ENCODE results near the gene RBM47. TPM values are rescaled to one million over a fixed set of nuclear protein-coding genes. Genes with fewer than 3 reads are reported as not detected.
"Not testable (repeated sequence)": the region's sequence is repeated elsewhere in the genome, so short reads cannot be mapped to it uniquely, and the experiment has no call there.

Gene RBM47
- total RNA-seq, 1 experiment from 2014 or later: 78.0 TPM

DNA sequence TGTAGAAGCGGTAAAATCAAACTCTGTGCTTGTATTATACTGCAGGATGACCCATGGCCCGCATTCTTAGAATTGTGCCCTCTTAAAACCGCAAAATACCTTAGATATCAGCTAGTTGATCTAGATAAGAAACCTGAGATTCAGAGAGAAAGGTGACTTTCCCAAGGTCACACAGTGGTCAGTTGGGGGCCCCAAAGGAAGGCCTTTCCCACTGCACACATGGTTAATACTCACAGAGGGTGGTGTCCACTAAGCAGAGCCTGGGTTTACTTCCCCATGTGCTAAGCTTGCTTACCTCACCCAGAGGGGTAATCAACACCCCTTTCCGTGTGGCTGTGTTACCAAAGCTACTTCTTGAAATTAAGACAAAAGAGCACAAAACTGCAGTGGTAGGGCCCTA lies 66.3 kb downstream of the RBM47 start:
- peak; percentile 62 to 93 for DNase-seq
- no TSS peak for BruUV-seq (replicated peaks)
- intact Hi-C loops (cut with micrococcal nuclease; ENCODE audit: unreplicated experiment): loop anchor here (1.0 to 10.0 kb wide), 3 partner anchors 49 to 155 kb away; partner anchors contain the start of gene RBM47
- Histone ChIP-seq H3K4me3 (peak overlapping the region; percentile 40; the same call in 1 of the 2 replicates), H3K4me1 (replicated peaks; ENCODE audit: insufficient read depth) (peaks cover 90% of the 10 kb centered on the region), H3K4me2 (peak overlapping the region; percentile 76), H3K36me3 (ENCODE audit: low read depth) (peaks cover 16% of the 10 kb centered on the region; the same call in 1 of the 2 replicates), H2AFZ (no peak overlapping the region), H4K20me1 (ENCODE audit: insufficient read depth) (no peaks in the 10 kb centered on the region), H3K9me2 (ENCODE audit: insufficient read depth) (no peaks in the 10 kb centered on the region), H3K79me2 (ENCODE audit: low read depth) (peaks cover 86% of the 10 kb centered on the region), H3K27ac (peak overlapping the region; percentile 98), H3K9me3 (ENCODE audit: insufficient read depth, low read depth) (no peaks in the 10 kb centered on the region; the same call in 1 of the 2 replicates), H3K27me3 (ENCODE audit: insufficient read depth, low read depth) (no peaks in the 10 kb centered on the region), H3F3A (ENCODE audit: insufficient read depth, low read depth) (peaks cover 82% of the 10 kb centered on the region)
- TF ChIP-seq, protein P1, sequence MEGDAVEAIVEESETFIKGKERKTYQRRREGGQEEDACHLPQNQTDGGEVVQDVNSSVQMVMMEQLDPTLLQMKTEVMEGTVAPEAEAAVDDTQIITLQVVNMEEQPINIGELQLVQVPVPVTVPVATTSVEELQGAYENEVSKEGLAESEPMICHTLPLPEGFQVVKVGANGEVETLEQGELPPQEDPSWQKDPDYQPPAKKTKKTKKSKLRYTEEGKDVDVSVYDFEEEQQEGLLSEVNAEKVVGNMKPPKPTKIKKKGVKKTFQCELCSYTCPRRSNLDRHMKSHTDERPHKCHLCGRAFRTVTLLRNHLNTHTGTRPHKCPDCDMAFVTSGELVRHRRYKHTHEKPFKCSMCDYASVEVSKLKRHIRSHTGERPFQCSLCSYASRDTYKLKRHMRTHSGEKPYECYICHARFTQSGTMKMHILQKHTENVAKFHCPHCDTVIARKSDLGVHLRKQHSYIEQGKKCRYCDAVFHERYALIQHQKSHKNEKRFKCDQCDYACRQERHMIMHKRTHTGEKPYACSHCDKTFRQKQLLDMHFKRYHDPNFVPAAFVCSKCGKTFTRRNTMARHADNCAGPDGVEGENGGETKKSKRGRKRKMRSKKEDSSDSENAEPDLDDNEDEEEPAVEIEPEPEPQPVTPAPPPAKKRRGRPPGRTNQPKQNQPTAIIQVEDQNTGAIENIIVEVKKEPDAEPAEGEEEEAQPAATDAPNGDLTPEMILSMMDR (conservative IDR thresholded peaks at IDR 0.05): no peak
- TF ChIP-seq EZH2 (IDR thresholded peaks at IDR 0.05; ENCODE audit: low read depth): no peak
- ChIA-PET POLR2A (ENCODE audit: unreplicated experiment) (interaction anchor here (0.5 to 1.0 kb wide), 3 partner anchors 21 to 256 kb away, joined by 4 to 5 read pairs (median 4); no protein-coding TSS in a partner anchor), CTCF (interaction anchor here (1.0 kb wide), 1 partner anchor 106 kb away, joined by 7 read pairs; no protein-coding TSS in a partner anchor)

DNA sequence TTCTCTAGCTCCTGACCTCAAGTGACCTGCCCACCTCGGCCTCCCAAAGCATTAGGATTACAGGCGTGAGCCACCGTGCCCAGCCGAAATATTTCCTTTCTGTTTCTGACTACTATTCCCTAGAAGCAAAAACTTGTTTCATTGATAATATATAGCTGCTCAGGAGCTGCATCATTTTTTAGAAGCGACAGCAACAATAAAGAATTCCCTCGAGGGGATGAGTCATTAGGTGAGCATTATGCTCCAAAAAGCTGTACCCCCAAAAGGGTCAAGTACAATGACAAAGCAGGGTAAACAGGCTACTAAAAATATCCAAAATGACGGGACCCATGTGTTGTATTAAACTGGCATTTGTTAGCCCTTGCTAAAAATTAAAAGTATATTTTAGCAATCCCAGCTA lies 67.0 kb downstream of the RBM47 start:
- ChIA-PET POLR2A (ENCODE audit: unreplicated experiment) (interaction anchor here (0.7 to 1.0 kb wide), 2 partner anchors 10 to 110 kb away, joined by 3 to 4 read pairs; no protein-coding TSS in a partner anchor), CTCF (interaction anchor here (1.0 kb wide), 1 partner anchor 107 kb away, joined by 7 read pairs; no protein-coding TSS in a partner anchor)
- no peak for TF ChIP-seq EZH2 (IDR thresholded peaks at IDR 0.05; ENCODE audit: low read depth)
- TF ChIP-seq, protein P1 (conservative IDR thresholded peaks at IDR 0.05): no peak
- H3K4me1 ChIP-seq (replicated peaks; ENCODE audit: insufficient read depth): peaks cover 87% of the 10 kb centered on the region
- no peaks in the 10 kb centered on the region; the same call in 1 of the 2 replicates for H3K9me3 ChIP-seq (ENCODE audit: insufficient read depth, low read depth)
- no TSS peak for BruUV-seq (replicated peaks)
- no peaks in the 10 kb centered on the region for H3K9me2 ChIP-seq (ENCODE audit: insufficient read depth)
- peaks cover 86% of the 10 kb centered on the region for H3K79me2 ChIP-seq (ENCODE audit: low read depth)
- H3K36me3 ChIP-seq (ENCODE audit: low read depth): peaks cover 16% of the 10 kb centered on the region; the same call in 1 of the 2 replicates
- peak overlapping the region; percentile 98 for H3K27ac ChIP-seq
- DNase-seq: peak; percentile 32 to 88
- no peaks in the 10 kb centered on the region for H4K20me1 ChIP-seq (ENCODE audit: insufficient read depth)
- intact Hi-C loops (cut with micrococcal nuclease; ENCODE audit: unreplicated experiment): loop anchor here (1.0 to 10.0 kb wide), 3 partner anchors 48 to 156 kb away; partner anchors contain the start of gene RBM47
- peak overlapping the region; percentile 51; the same call in 1 of the 2 replicates for H3K4me3 ChIP-seq
- H3K27me3 ChIP-seq (ENCODE audit: insufficient read depth, low read depth): no peaks in the 10 kb centered on the region
- H3K4me2 ChIP-seq: peak overlapping the region; percentile 76
- peaks cover 88% of the 10 kb centered on the region for H3F3A ChIP-seq (ENCODE audit: insufficient read depth, low read depth)
- H2AFZ ChIP-seq: no peak overlapping the region

DNA sequence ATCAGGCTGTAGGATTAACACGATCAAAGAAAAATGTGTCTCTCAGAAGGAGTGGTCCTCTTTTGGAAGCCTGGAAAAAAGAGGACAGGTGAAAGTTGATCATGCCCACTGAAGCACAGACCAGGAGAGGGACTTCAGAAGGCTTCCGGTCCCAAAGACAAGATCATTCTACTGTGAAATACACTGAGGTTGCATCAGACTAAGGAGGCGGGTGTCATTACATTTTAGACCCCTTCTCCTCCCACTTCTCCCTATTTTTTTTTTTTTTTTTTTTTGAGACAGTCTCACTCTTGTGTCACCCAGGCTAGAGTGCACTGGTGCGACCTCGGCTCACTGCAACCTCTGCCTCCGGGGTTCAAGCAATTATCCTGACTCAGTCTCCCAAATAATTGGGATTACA lies 67.5 kb downstream of the RBM47 start:
- no TSS peak for BruUV-seq (replicated peaks)
- TF ChIP-seq, protein P1 (conservative IDR thresholded peaks at IDR 0.05): no peak
- TF ChIP-seq EZH2 (IDR thresholded peaks at IDR 0.05; ENCODE audit: low read depth): no peak
- intact Hi-C loops (cut with micrococcal nuclease; ENCODE audit: unreplicated experiment): loop anchor here (2.0 to 10.0 kb wide), 2 partner anchors 47 to 157 kb away; no protein-coding TSS in a partner anchor
- peak overlapping the region; percentile 98 for H3K27ac ChIP-seq
- CTCF ChIA-PET: no interaction called here
- no peaks in the 10 kb centered on the region for H3K9me2 ChIP-seq (ENCODE audit: insufficient read depth)
- no peaks in the 10 kb centered on the region for H3K27me3 ChIP-seq (ENCODE audit: insufficient read depth, low read depth)
- H3K4me2 ChIP-seq: peak overlapping the region; percentile 76
- peaks cover 16% of the 10 kb centered on the region; the same call in 1 of the 2 replicates for H3K36me3 ChIP-seq (ENCODE audit: low read depth)
- no peak overlapping the region for H2AFZ ChIP-seq
- DNase-seq: peak in 1 of 2 experiments; percentile 50
- POLR2A ChIA-PET (ENCODE audit: unreplicated experiment): no interaction called here
- peaks cover 89% of the 10 kb centered on the region for H3F3A ChIP-seq (ENCODE audit: insufficient read depth, low read depth)
- peak overlapping the region; percentile 51; the same call in 1 of the 2 replicates for H3K4me3 ChIP-seq
- no peaks in the 10 kb centered on the region for H4K20me1 ChIP-seq (ENCODE audit: insufficient read depth)
- H3K4me1 ChIP-seq (replicated peaks; ENCODE audit: insufficient read depth): peaks cover 83% of the 10 kb centered on the region
- H3K79me2 ChIP-seq (ENCODE audit: low read depth): peaks cover 86% of the 10 kb centered on the region
- no peaks in the 10 kb centered on the region for H3K9me3 ChIP-seq (ENCODE audit: insufficient read depth, low read depth)

DNA sequence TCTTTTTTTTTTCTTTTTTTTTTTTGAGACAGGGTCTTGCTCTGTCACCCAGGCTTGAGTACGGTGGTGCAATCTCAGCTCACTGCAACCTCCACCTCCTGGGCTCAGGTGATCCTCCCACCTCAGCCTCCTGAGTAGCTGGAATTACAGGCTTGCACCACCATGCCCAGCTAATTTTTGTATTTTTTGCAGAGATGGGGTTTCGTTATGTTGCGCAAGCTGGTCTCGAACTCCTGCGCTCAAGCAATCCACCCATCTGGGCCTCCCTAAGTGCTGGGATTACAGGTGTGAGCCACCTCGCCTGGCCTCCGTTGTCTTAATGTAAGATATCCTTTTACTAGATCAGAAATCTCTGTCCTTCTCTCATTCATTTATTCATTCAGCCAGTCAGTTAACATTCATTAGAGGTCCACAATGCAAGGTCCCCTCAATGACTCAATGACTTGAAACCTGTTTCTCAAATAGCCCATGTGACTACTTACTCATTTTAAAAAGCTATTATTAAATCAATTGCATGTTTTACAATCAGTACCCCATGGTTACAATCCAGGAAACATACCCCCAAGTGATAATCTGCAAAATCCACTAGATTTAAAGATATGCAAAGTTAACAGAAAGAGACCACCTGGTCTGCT lies 68.0 kb downstream of the RBM47 start:
- CTCF ChIA-PET: not testable (repeated sequence)

More for the DNA sequence above, 68.0 kb downstream of the RBM47 start:
- H3K9me3 ChIP-seq (ENCODE audit: insufficient read depth, low read depth); H4K20me1 ChIP-seq (ENCODE audit: insufficient read depth); BruUV-seq (replicated peaks); POLR2A ChIA-PET (ENCODE audit: unreplicated experiment); H3K27me3 ChIP-seq (ENCODE audit: insufficient read depth, low read depth); H3K9me2 ChIP-seq (ENCODE audit: insufficient read depth); H2AFZ ChIP-seq: not testable (repeated sequence)
- Histone ChIP-seq H3F3A (ENCODE audit: insufficient read depth, low read depth) (peaks cover 87% of the 10 kb centered on the region), H3K79me2 (ENCODE audit: low read depth) (peaks cover 86% of the 10 kb centered on the region), H3K4me1 (replicated peaks; ENCODE audit: insufficient read depth) (peaks cover 78% of the 10 kb centered on the region), H3K36me3 (ENCODE audit: low read depth) (peaks cover 16% of the 10 kb centered on the region; the same call in 1 of the 2 replicates), H3K4me2 (peak overlapping the region; percentile 76), H3K4me3 (peak overlapping the region; percentile 51; the same call in 1 of the 2 replicates), H3K27ac (peak overlapping the region; percentile 98)
- intact Hi-C loops (cut with micrococcal nuclease; ENCODE audit: unreplicated experiment): loop anchor here (2.0 to 10.0 kb wide), 2 partner anchors 47 to 157 kb away; no protein-coding TSS in a partner anchor
- peak in 1 of 2 experiments; percentile 53 for DNase-seq
